ENCODE data around the gene C16orf92. TPM values are rescaled to one million over a fixed set of nuclear protein-coding genes. Genes with fewer than 3 reads are reported as not detected.

The C16orf92 gene
- total and polyA plus RNA-seq, 2 of the 8 experiments (the other 6 are each of a cell fraction or from before 2014, with no cell fraction given), result not detected

GRCh38 chr16:30040221-30040620 lies 17.2 kb downstream of the C16orf92 start:
- ChIA-PET CTCF (ENCODE audit: partially characterized antibody) (interaction anchor here (0.5 to 2.8 kb wide), 4 partner anchors 9 to 256 kb away, joined by 3 to 14 read pairs (median 8); partner anchors contain the start of genes TBX6 and TLCD3B), POLR2A (ENCODE audit: partially characterized antibody) (interaction anchor here (1.2 kb wide), 2 partner anchors 17 to 26 kb away, joined by 3 to 4 read pairs; no protein-coding TSS in a partner anchor)
- Histone ChIP-seq H3K56ac (replicated peaks; ENCODE audit: insufficient read length, low read depth, low read length) (no peak overlapping the region), H3K79me1 (ENCODE audit: low read depth, low read length) (no peaks in the 10 kb centered on the region; the same call in 1 of the 2 replicates), H2BK15ac (ENCODE audit: low read length) (no peak overlapping the region), H3K18ac (ENCODE audit: extremely low read depth, low read length) (no peak overlapping the region; the same call in 1 of the 2 replicates), H4K91ac (replicated peaks; ENCODE audit: insufficient read length, low read length) (no peak overlapping the region), H2BK120ac (replicated peaks; ENCODE audit: low read depth, low read length) (no peak overlapping the region), H3K36me3 (ENCODE audit: control insufficient read depth in 2 of 4, insufficient read depth in 4 of 4, low read length in 3 of 4) (no peaks in the 10 kb centered on the region), H2AFZ (ENCODE audit: low read length) (no peak overlapping the region), H3K79me2 (ENCODE audit: control insufficient read depth in 1 of 2, insufficient read depth in 2 of 2, low read length in 2 of 2) (no peaks in the 10 kb centered on the region), H2BK20ac (ENCODE audit: low read length) (no peak overlapping the region), H3K27me3 (replicated peaks in 1 of 4; ENCODE audit: control insufficient read depth in 3 of 4, extremely low read depth in 1 of 4, insufficient read depth in 3 of 4, low read length in 3 of 4) (peaks cover 0 to 3% (median 1%) of the 10 kb centered on the region in 4 experiments; a peak in 3 of 7 replicates), H3K23ac (ENCODE audit: insufficient read length) (no peak overlapping the region), H3K9ac (replicated peaks in 1 of 4; ENCODE audit: extremely low read depth in 1 of 4, low read depth in 3 of 4, low read length in 3 of 4) (no peak overlapping the region), H3K4me3 (ENCODE audit: extremely low read depth in 1 of 4, insufficient read depth in 2 of 4, low read depth in 3 of 4, low read length in 4 of 4) (no peak overlapping the region), H3K4me1 (replicated peaks in 1 of 4; ENCODE audit: control insufficient read depth in 3 of 4, insufficient read depth in 4 of 4, low read length in 3 of 4) (no peaks in the 10 kb centered on the region), H3K27ac (ENCODE audit: low read depth, low read length) (no peak overlapping the region), H3K14ac (ENCODE audit: insufficient read length) (no peak overlapping the region), H2AK5ac (ENCODE audit: low read depth, low read length) (no peak overlapping the region), H3K4me2 (ENCODE audit: insufficient read depth in 1 of 2, low read depth in 2 of 2, low read length in 2 of 2) (no peak overlapping the region), H2BK12ac (ENCODE audit: low read depth, low read length) (no peak overlapping the region), H3K9me3 (ENCODE audit: insufficient read depth in 2 of 2, low read depth in 1 of 2, low read length in 1 of 2) (no peaks in the 10 kb centered on the region), H4K5ac (ENCODE audit: insufficient read length, low read depth, low read length) (no peak overlapping the region), H4K20me1 (replicated peaks in 1 of 2; ENCODE audit: control insufficient read depth in 1 of 2, insufficient read depth in 2 of 2, low read length in 2 of 2) (peaks cover 0 to 2% of the 10 kb centered on the region in 2 experiments), H3K4ac (replicated peaks; ENCODE audit: insufficient read length, low read depth, low read length) (no peak overlapping the region), H4K8ac (ENCODE audit: extremely low read depth, insufficient read depth, low read length) (no peak overlapping the region), H3K23me2 (ENCODE audit: low read depth, low read length) (peaks cover 2% of the 10 kb centered on the region; the same call in 1 of the 2 replicates), H2BK5ac (ENCODE audit: low read depth, low read length) (no peak overlapping the region)
- TF ChIP-seq CHD1 (IDR thresholded peaks at IDR 0.05; ENCODE audit: low read depth, low read length), result no peak
- no peak for TF ChIP-seq YY1 (IDR thresholded peaks at IDR 0.05; ENCODE audit: low read depth, low read length)
- TF ChIP-seq GABPA (IDR thresholded peaks at IDR 0.05; ENCODE audit: borderline replicate concordance, insufficient read depth, low read length), result no peak
- no peak for TF ChIP-seq KDM4A (IDR thresholded peaks at IDR 0.05; ENCODE audit: low read depth, low read length, severe bottlenecking)
- no peak for TF ChIP-seq SP4 (IDR thresholded peaks at IDR 0.05; ENCODE audit: low read length)
- TF ChIP-seq CBX5 (IDR thresholded peaks at IDR 0.05; ENCODE audit: low read depth, low read length), result no peak
- TF ChIP-seq EZH2 (IDR thresholded peaks at IDR 0.05; ENCODE audit: low read depth, low read length, severe bottlenecking), result no peak
- no peak for TF ChIP-seq FOSL1 (IDR thresholded peaks at IDR 0.05; ENCODE audit: insufficient read depth, low read depth, low read length)
- TF ChIP-seq KDM1A (IDR thresholded peaks at IDR 0.05; ENCODE audit: borderline replicate concordance, low read length), result no peak
- DNase-seq (ENCODE audit: low read depth in 1 of 2, low spot score in 2 of 2) (no peak), FAIRE-seq (no peak)
- 78% methylated on average over 5 of the region's 5 CpGs; no CpG with 5 or more reads in 1 of the 2 experiments for WGBS, 2 experiments (ENCODE audit: extremely low coverage in 1 of 2, insufficient coverage in 1 of 2, insufficient read length in 1 of 2, insufficient replicate concordance in 2 of 2, low coverage in 1 of 2, low lambda C conversion rate in 2 of 2, missing lambda C conversion rate in 1 of 2)

Measured in H1 (cell line).